Immature natural killer cell (primary cell): ENCODE data around the gene HS6ST3. TPM values are rescaled to one million over a fixed set of nuclear protein-coding genes. Genes with fewer than 3 reads are reported as not detected.

Experiments used
- DNase-seq, 3 donors: peaks; one replicate each; pipeline ENCODE4 v3.0.0; 2022; ENCODE audit warnings: mixed read lengths in 1 of 3
- H3K27ac Mint-ChIP-seq, 6 donors: one replicate each; pipeline ENCODE4 v1.8.0; 2020; ENCODE audit warnings: mixed read lengths in 6 of 6, mild to moderate bottlenecking in 5 of 6, inconsistent platforms in 4 of 6, moderate library complexity in 3 of 6
- H3K27me3 Mint-ChIP-seq, 3 donors: one replicate each; pipeline ENCODE4 v1.8.0; 2020 to 2021; ENCODE audit warnings: low read depth in 3 of 3, mild to moderate bottlenecking in 3 of 3, mixed read lengths in 3 of 3, moderate library complexity in 3 of 3, inconsistent platforms in 1 of 3
- H3K36me3 Mint-ChIP-seq, 3 donors: one replicate each; pipeline ENCODE4 v1.8.0; 2020; ENCODE audit warnings: mixed read lengths in 3 of 3, inconsistent platforms in 2 of 3, mild to moderate bottlenecking in 2 of 3
- H3K4me1 Mint-ChIP-seq, 2 donors: one replicate each; pipeline ENCODE4 v1.8.0; 2020; ENCODE audit warnings: inconsistent platforms in 2 of 2, mild to moderate bottlenecking in 2 of 2, mixed read lengths in 2 of 2, moderate library complexity in 1 of 2
- H3K4me3 Mint-ChIP-seq, 5 donors: one replicate each; pipeline ENCODE4 v1.8.0; 2020; ENCODE audit warnings: mild to moderate bottlenecking in 5 of 5, mixed read lengths in 5 of 5, inconsistent platforms in 3 of 5, moderate library complexity in 3 of 5
- H3K9me3 Mint-ChIP-seq, 6 donors: one replicate each; pipeline ENCODE4 v1.8.0; 2020; ENCODE audit warnings: mild to moderate bottlenecking in 6 of 6, mixed read lengths in 6 of 6, inconsistent platforms in 4 of 6, moderate library complexity in 3 of 6
- polyA plus RNA-seq, 3 donors: library from polyadenylated mRNA; unstranded; fragments of 300-500 nt; fragmentation: Illumina TruSeq; gene quantifications; one replicate each; pipeline ENCODE4 v1.2.3, GENCODE V29; 2021

The HS6ST3 gene
- polyA plus RNA-seq, 3 donors from 2014 or later, result not detected

GRCh38 chr13:96193728-96194310, 103.9 kb downstream of the HS6ST3 start:
- H3K9me3 Mint-ChIP-seq, result peaks cover 1 to 19% (median 5%) of the 10 kb centered on the region in 6 donors
- H3K27ac Mint-ChIP-seq, result no peak overlapping the region
- no peaks in the 10 kb centered on the region for H3K36me3 Mint-ChIP-seq
- H3K4me3 Mint-ChIP-seq, result no peak overlapping the region
- no peaks in the 10 kb centered on the region for H3K4me1 Mint-ChIP-seq
- DNase-seq, result no peak
- peaks cover 0 to 3% (median 1%) of the 10 kb centered on the region in 3 donors for H3K27me3 Mint-ChIP-seq

GRCh38 chr13:96198038-96198437, 108.1 kb downstream of the HS6ST3 start:
- no peak for DNase-seq
- Mint-ChIP-seq H3K4me1 (no peaks in the 10 kb centered on the region), H3K27me3 (peaks cover 1 to 2% (median 1%) of the 10 kb centered on the region in 3 donors), H3K27ac (no peak overlapping the region), H3K4me3 (no peak overlapping the region), H3K36me3 (no peaks in the 10 kb centered on the region), H3K9me3 (peaks cover 4 to 30% (median 11%) of the 10 kb centered on the region in 6 donors)

GRCh38 chr13:96199315-96199714, 109.4 kb downstream of the HS6ST3 start:
- DNase-seq, result no peak
- peaks cover 0 to 26% (median 13%) of the 10 kb centered on the region in 6 donors for H3K9me3 Mint-ChIP-seq
- peaks cover 1 to 2% (median 1%) of the 10 kb centered on the region in 3 donors for H3K27me3 Mint-ChIP-seq

GRCh38 chr13:96200810-96201209, 110.9 kb downstream of the HS6ST3 start:
- H3K36me3 Mint-ChIP-seq, result no peaks in the 10 kb centered on the region

More at GRCh38 chr13:96199315-96199714, 109.4 kb downstream of the HS6ST3 start:
- H3K27ac Mint-ChIP-seq, result no peak overlapping the region
- H3K4me1 Mint-ChIP-seq, result no peaks in the 10 kb centered on the region
- H3K4me3 Mint-ChIP-seq, result no peak overlapping the region
- H3K36me3 Mint-ChIP-seq, result no peaks in the 10 kb centered on the region

GRCh38 chr13:96202315-96202714, 112.4 kb downstream of the HS6ST3 start:
- Mint-ChIP-seq H3K36me3 (no peaks in the 10 kb centered on the region), H3K4me3 (no peak overlapping the region), H3K4me1 (no peaks in the 10 kb centered on the region), H3K27ac (no peak overlapping the region), H3K9me3 (peaks cover 5 to 36% (median 15%) of the 10 kb centered on the region in 6 donors), H3K27me3 (peaks cover 0 to 2% (median 2%) of the 10 kb centered on the region in 3 donors)
- no peak for DNase-seq

More at GRCh38 chr13:96200810-96201209, 110.9 kb downstream of the HS6ST3 start:
- H3K27me3 Mint-ChIP-seq, result peaks cover 0 to 3% (median 2%) of the 10 kb centered on the region in 3 donors
- no peak for DNase-seq
- peaks cover 3 to 28% (median 17%) of the 10 kb centered on the region in 6 donors for H3K9me3 Mint-ChIP-seq
- no peak overlapping the region for H3K27ac Mint-ChIP-seq
- no peak overlapping the region for H3K4me3 Mint-ChIP-seq
- no peaks in the 10 kb centered on the region for H3K4me1 Mint-ChIP-seq

GRCh38 chr13:96203471-96203870, 113.6 kb downstream of the HS6ST3 start:
- H3K4me1 Mint-ChIP-seq, result no peaks in the 10 kb centered on the region
- H3K36me3 Mint-ChIP-seq, result no peaks in the 10 kb centered on the region
- H3K4me3 Mint-ChIP-seq, result no peak overlapping the region
- peaks cover 5 to 36% (median 15%) of the 10 kb centered on the region in 6 donors for H3K9me3 Mint-ChIP-seq
- H3K27ac Mint-ChIP-seq, result no peak overlapping the region
- DNase-seq, result no peak
- peaks cover 0 to 2% (median 2%) of the 10 kb centered on the region in 3 donors for H3K27me3 Mint-ChIP-seq

- peaks cover 3 to 32% (median 7%) of the 10 kb centered on the region in 6 donors for H3K9me3 Mint-ChIP-seq
- no peaks in the 10 kb centered on the region for H3K36me3 Mint-ChIP-seq
- H3K27me3 Mint-ChIP-seq, result peaks cover 0 to 2% (median 1%) of the 10 kb centered on the region in 3 donors
- H3K27ac Mint-ChIP-seq, result no peak overlapping the region
- no peak overlapping the region for H3K4me3 Mint-ChIP-seq
- no peak for DNase-seq
- H3K4me1 Mint-ChIP-seq, result no peaks in the 10 kb centered on the region
These were observed 125.0 kb downstream of the HS6ST3 start for GRCh38 chr13:96214824-96215445.

- Mint-ChIP-seq H3K4me3 (no peak overlapping the region), H3K36me3 (no peaks in the 10 kb centered on the region), H3K9me3 (peaks cover 3 to 31% (median 6%) of the 10 kb centered on the region in 6 donors), H3K4me1 (no peaks in the 10 kb centered on the region), H3K27me3 (peaks cover 0 to 3% (median 1%) of the 10 kb centered on the region in 3 donors), H3K27ac (no peak overlapping the region)
- DNase-seq, result no peak
These were observed 126.6 kb downstream of the HS6ST3 start for GRCh38 chr13:96216543-96216942.

- Mint-ChIP-seq H3K9me3 (peaks cover 1 to 32% (median 6%) of the 10 kb centered on the region in 6 donors), H3K4me3 (no peak overlapping the region), H3K4me1 (no peaks in the 10 kb centered on the region), H3K27me3 (peaks cover 0 to 1% (median 1%) of the 10 kb centered on the region in 3 donors), H3K27ac (no peak overlapping the region), H3K36me3 (no peaks in the 10 kb centered on the region)
- DNase-seq, result no peak
These were observed 128.6 kb downstream of the HS6ST3 start for GRCh38 chr13:96218475-96218874.

- no peak overlapping the region for H3K4me3 Mint-ChIP-seq
- H3K9me3 Mint-ChIP-seq, result peaks cover 1 to 39% (median 5%) of the 10 kb centered on the region in 6 donors
- no peaks in the 10 kb centered on the region for H3K4me1 Mint-ChIP-seq
- no peaks in the 10 kb centered on the region for H3K36me3 Mint-ChIP-seq
- H3K27me3 Mint-ChIP-seq, result peaks cover 1 to 4% (median 2%) of the 10 kb centered on the region in 3 donors
- H3K27ac Mint-ChIP-seq, result no peak overlapping the region
- no peak for DNase-seq
These were observed 131.6 kb downstream of the HS6ST3 start for GRCh38 chr13:96221471-96221870.

GRCh38 chr13:96223231-96223630, 133.3 kb downstream of the HS6ST3 start:
- peaks cover 1 to 4% (median 2%) of the 10 kb centered on the region in 3 donors for H3K27me3 Mint-ChIP-seq
- H3K36me3 Mint-ChIP-seq, result no peaks in the 10 kb centered on the region
- peaks cover 0 to 23% (median 2%) of the 10 kb centered on the region in 6 donors for H3K9me3 Mint-ChIP-seq
- no peak for DNase-seq
- H3K4me1 Mint-ChIP-seq, result no peaks in the 10 kb centered on the region
- H3K4me3 Mint-ChIP-seq, result no peak overlapping the region
- H3K27ac Mint-ChIP-seq, result no peak overlapping the region

GRCh38 chr13:96229356-96229755, 139.4 kb downstream of the HS6ST3 start:
- no peak overlapping the region for H3K27ac Mint-ChIP-seq
- H3K4me3 Mint-ChIP-seq, result no peak overlapping the region
- H3K4me1 Mint-ChIP-seq, result no peaks in the 10 kb centered on the region

GRCh38 chr13:96238241-96238640, 148.3 kb downstream of the HS6ST3 start:
- Mint-ChIP-seq H3K27me3 (peaks cover 0 to 2% (median 0%) of the 10 kb centered on the region in 3 donors), H3K36me3 (no peaks in the 10 kb centered on the region), H3K4me1 (no peaks in the 10 kb centered on the region), H3K9me3 (peaks cover 0 to 6% (median under 1%) of the 10 kb centered on the region in 6 donors), H3K27ac (no peak overlapping the region), H3K4me3 (no peak overlapping the region)
- no peak for DNase-seq

More at GRCh38 chr13:96229356-96229755, 139.4 kb downstream of the HS6ST3 start:
- H3K9me3 Mint-ChIP-seq, result peaks cover 0 to 11% (median 2%) of the 10 kb centered on the region in 6 donors
- H3K27me3 Mint-ChIP-seq, result peaks cover 0 to 2% (median under 1%) of the 10 kb centered on the region in 3 donors
- DNase-seq, result no peak
- H3K36me3 Mint-ChIP-seq, result no peaks in the 10 kb centered on the region

- Mint-ChIP-seq H3K27ac (no peak overlapping the region), H3K36me3 (no peaks in the 10 kb centered on the region), H3K27me3 (peaks cover 0 to 2% (median 0%) of the 10 kb centered on the region in 3 donors), H3K4me3 (no peak overlapping the region), H3K9me3 (peaks cover 0 to 6% (median 3%) of the 10 kb centered on the region in 6 donors), H3K4me1 (no peaks in the 10 kb centered on the region)
- no peak for DNase-seq
These were observed 149.0 kb downstream of the HS6ST3 start for GRCh38 chr13:96238861-96239260.
